GM12891 (cell line): ENCODE measurements around the gene MYO7B.

Experiments used
- POLR2A ChIP-seq: IDR thresholded peaks from 2 replicates; pipeline ENCODE4 v1.6.1; 2011; ENCODE audit warnings: low read depth, low read length, control low read depth
- POLR2AphosphoS5 ChIP-seq: IDR thresholded peaks from 2 replicates; pipeline ENCODE4 v1.6.1; 2011; ENCODE audit warnings: low read depth, low read length, control low read depth
- TAF1 ChIP-seq: IDR thresholded peaks from 2 replicates; pipeline ENCODE4 v1.6.1; 2011; ENCODE audit warnings: low read depth, low read length, control low read depth

- TF ChIP-seq POLR2A: no peak
- TF ChIP-seq POLR2AphosphoS5: no peak
- no peak for TF ChIP-seq TAF1
These were observed 144.3 kb downstream of the MYO7B start for GRCh38 chr2:127679680-127680361.
